Astrocyte (in vitro differentiated cells and primary cell): ENCODE data around the gene ZNF784.

Experiments used
- EZH2 ChIP-seq: IDR thresholded peaks from 2 replicates; pipeline ENCODE4 v1.6.1; 2012; ENCODE audit warnings: mild to moderate bottlenecking, low read length, inconsistent platforms; ENCODE audit not compliant: insufficient read depth
- TF ChIP-seq, protein P1 (sequence below): IDR thresholded peaks from 2 replicates; pipeline ENCODE4 v1.5.1; 2011; ENCODE audit warnings: low read depth, mild to moderate bottlenecking, inconsistent platforms, low read length, moderate library complexity; ENCODE audit not compliant: insufficient read depth

DNA sequence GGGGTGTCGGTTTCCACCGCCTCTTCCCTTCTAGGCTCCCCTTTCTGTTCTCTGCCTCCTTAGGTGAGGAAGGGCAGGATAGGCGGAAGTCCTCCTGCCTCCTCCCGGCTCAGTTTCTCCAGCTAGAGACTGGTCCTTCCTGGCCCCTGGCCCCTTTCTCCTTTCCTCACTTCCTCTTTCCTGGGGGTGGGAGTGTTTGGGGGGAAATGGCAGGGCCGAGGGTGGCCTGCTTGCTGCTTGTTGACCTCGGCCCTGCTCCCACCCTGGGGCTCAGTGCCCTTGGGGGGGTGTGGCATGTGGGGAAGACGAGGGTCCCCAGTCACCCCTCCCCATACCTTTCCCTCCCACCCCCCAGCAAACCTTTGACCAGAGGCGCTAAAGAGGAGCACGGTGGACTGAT is 35.5 kb upstream of the ZNF784 start:
- TF ChIP-seq, protein P1, sequence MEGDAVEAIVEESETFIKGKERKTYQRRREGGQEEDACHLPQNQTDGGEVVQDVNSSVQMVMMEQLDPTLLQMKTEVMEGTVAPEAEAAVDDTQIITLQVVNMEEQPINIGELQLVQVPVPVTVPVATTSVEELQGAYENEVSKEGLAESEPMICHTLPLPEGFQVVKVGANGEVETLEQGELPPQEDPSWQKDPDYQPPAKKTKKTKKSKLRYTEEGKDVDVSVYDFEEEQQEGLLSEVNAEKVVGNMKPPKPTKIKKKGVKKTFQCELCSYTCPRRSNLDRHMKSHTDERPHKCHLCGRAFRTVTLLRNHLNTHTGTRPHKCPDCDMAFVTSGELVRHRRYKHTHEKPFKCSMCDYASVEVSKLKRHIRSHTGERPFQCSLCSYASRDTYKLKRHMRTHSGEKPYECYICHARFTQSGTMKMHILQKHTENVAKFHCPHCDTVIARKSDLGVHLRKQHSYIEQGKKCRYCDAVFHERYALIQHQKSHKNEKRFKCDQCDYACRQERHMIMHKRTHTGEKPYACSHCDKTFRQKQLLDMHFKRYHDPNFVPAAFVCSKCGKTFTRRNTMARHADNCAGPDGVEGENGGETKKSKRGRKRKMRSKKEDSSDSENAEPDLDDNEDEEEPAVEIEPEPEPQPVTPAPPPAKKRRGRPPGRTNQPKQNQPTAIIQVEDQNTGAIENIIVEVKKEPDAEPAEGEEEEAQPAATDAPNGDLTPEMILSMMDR: no peak
- TF ChIP-seq EZH2: no peak
